ENCODE measurements around the gene KCNK5. TPM values are rescaled to one million over a fixed set of nuclear protein-coding genes. Genes with fewer than 3 reads are reported as not detected.

The KCNK5 gene
- total and polyA plus RNA-seq, 2 of the 8 experiments (the other 6 are each of a cell fraction or from before 2014, with no cell fraction given): 20.9 to 44.3 TPM

- no peak for TF ChIP-seq SIRT6 (IDR thresholded peaks at IDR 0.05; ENCODE audit: low read length)
- TF ChIP-seq EGR1 (IDR thresholded peaks at IDR 0.05; ENCODE audit: borderline replicate concordance, low read depth, low read length): no peak
- no peak for TF ChIP-seq KDM5A (IDR thresholded peaks at IDR 0.05; ENCODE audit: low read length)
- TF ChIP-seq CTBP2 (IDR thresholded peaks at IDR 0.05; ENCODE audit: borderline replicate concordance, insufficient read depth, insufficient read length, low read length): no peak
- no peak for TF ChIP-seq CEBPB (IDR thresholded peaks at IDR 0.05; ENCODE audit: low read depth, low read length)
- no peak for TF ChIP-seq CREB1 (IDR thresholded peaks at IDR 0.05)
These were observed 47.9 kb downstream of the KCNK5 start (continued) for GRCh38 chr6:39181333-39181732.
